Astrocyte (in vitro differentiated cells and primary cell): ENCODE measurements around the gene SRRT. TPM values are rescaled to one million over a fixed set of nuclear protein-coding genes. Genes with fewer than 3 reads are reported as not detected.
A peak's percentile ranks its signal among the peaks of the same experiment; 100 is the strongest.

ENCODE experiments used
- DNase-seq: peaks from one replicate; pipeline ENCODE4 v3.0.0-alpha.2; 2010; ENCODE audit warnings: low read depth
- FAIRE-seq: peaks from 2 replicates; lab custom pipeline; 2011; peaks lifted over from hg19 to GRCh38; lab: Jason Lieb, UNC
- H2AFZ ChIP-seq: 2 replicates; pipeline ENCODE4 v1.6.0; 2012; ENCODE audit warnings: low read depth, low read length, inconsistent platforms
- H3K27ac ChIP-seq: 2 replicates; pipeline ENCODE4 v1.5.1; 2011; ENCODE audit warnings: low read depth, low read length, inconsistent platforms
- H3K27me3 ChIP-seq: 2 replicates; pipeline ENCODE4 v1.6.0; 2011; ENCODE audit warnings: low read length, inconsistent platforms; ENCODE audit not compliant: insufficient read depth
- H3K36me3 ChIP-seq: 2 replicates; pipeline ENCODE4 v1.5.1; 2011; ENCODE audit warnings: low read length, inconsistent platforms; ENCODE audit not compliant: insufficient read depth
- H3K4me1 ChIP-seq: 2 replicates; pipeline ENCODE4 v1.5.1; 2011; ENCODE audit warnings: low read length, inconsistent platforms; ENCODE audit not compliant: insufficient read depth
- H3K4me2 ChIP-seq: 2 replicates; pipeline ENCODE4 v1.6.0; 2012; ENCODE audit warnings: low read length, inconsistent platforms
- H3K4me3 ChIP-seq: 2 replicates; pipeline ENCODE4 v1.5.1; 2011; ENCODE audit warnings: low read depth, mild to moderate bottlenecking, low read length, inconsistent platforms; ENCODE audit not compliant: insufficient read depth
- H3K79me2 ChIP-seq: 2 replicates; pipeline ENCODE4 v1.6.0; 2012; ENCODE audit warnings: mild to moderate bottlenecking, low read length, inconsistent platforms; ENCODE audit not compliant: insufficient read depth
- H3K9ac ChIP-seq: 2 replicates; pipeline ENCODE4 v1.6.0; 2012; ENCODE audit warnings: mild to moderate bottlenecking, low read length, inconsistent platforms
- H3K9me3 ChIP-seq: 2 replicates; pipeline ENCODE4 v1.5.1; 2012; ENCODE audit warnings: low read depth, mild to moderate bottlenecking, low read length, inconsistent platforms; ENCODE audit not compliant: insufficient read depth
- H4K20me1 ChIP-seq: 2 replicates; pipeline ENCODE4 v1.6.0; 2012; ENCODE audit warnings: low read length, inconsistent platforms; ENCODE audit not compliant: insufficient read depth
- H3K27ac Mint-ChIP-seq: one replicate; pipeline ENCODE4 v1.8.0; 2021; ENCODE audit warnings: mild to moderate bottlenecking, mixed read lengths; ENCODE audit not compliant: unreplicated experiment
- H3K27me3 Mint-ChIP-seq: one replicate; pipeline ENCODE4 v1.8.0; 2021; ENCODE audit warnings: low read depth, mixed read lengths; ENCODE audit not compliant: unreplicated experiment
- H3K36me3 Mint-ChIP-seq: one replicate; pipeline ENCODE4 v1.8.0; 2021; ENCODE audit warnings: low read depth, mixed read lengths; ENCODE audit not compliant: unreplicated experiment
- H3K4me1 Mint-ChIP-seq: one replicate; pipeline ENCODE4 v1.8.0; 2021; ENCODE audit warnings: low read depth, mixed read lengths; ENCODE audit not compliant: unreplicated experiment
- H3K4me3 Mint-ChIP-seq: one replicate; pipeline ENCODE4 v1.8.0; 2021; ENCODE audit warnings: mild to moderate bottlenecking, moderate library complexity, mixed read lengths; ENCODE audit not compliant: unreplicated experiment
- H3K9me3 Mint-ChIP-seq: one replicate; pipeline ENCODE4 v1.8.0; 2021; ENCODE audit warnings: mild to moderate bottlenecking, mixed read lengths; ENCODE audit not compliant: unreplicated experiment
- EZH2 ChIP-seq: IDR thresholded peaks from 2 replicates; pipeline ENCODE4 v1.6.1; 2012; ENCODE audit warnings: mild to moderate bottlenecking, low read length, inconsistent platforms; ENCODE audit not compliant: insufficient read depth
- total RNA-seq: library from RNA; stranded (reverse); gene quantifications from 2 replicates; pipeline ENCODE4 v1.2.1, GENCODE V29; 2021
- TF ChIP-seq, protein P1 (sequence below): IDR thresholded peaks from 2 replicates; pipeline ENCODE4 v1.5.1; 2011; ENCODE audit warnings: low read depth, mild to moderate bottlenecking, inconsistent platforms, low read length, moderate library complexity; ENCODE audit not compliant: insufficient read depth

SRRT gene
- total RNA-seq, 1 donor from 2014 or later = 118 TPM

DNA sequence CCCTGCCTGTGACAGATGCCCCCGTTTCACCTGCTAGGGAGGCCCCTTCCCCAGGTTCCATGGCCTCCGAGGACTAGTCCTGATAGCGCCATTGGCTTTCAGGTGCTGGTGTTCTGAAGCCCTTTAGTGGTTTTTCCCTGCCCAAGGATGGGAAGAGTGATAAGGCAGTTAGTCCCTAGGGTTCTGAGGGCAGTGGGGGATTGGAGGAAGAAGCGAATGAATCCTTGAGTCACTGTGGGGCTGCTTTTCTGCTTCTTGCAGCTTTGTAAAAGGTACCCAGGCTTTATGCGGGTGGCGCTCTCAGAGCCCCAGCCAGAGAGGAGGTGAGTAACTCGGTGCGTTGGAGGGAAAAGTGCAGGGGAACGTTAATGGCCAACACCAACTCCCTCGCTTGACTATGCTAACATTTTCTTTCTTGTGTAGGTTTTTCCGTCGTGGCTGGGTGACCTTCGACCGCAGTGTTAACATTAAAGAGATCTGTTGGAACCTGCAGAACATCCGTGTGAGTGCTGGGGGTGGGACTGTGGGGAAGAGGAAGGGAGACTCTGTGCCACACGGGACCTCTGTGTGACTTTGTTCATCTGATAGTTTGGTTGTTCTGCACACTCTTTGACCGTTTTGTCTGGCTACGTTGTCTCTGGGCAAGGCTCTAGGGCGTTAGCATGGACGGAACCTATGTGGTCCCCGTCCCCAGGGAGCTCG lies 10.7 kb downstream of the SRRT start:
- no peak overlapping the region for H3K27ac ChIP-seq
- Mint-ChIP-seq H3K27ac (no peak overlapping the region), H3K4me3 (no peak overlapping the region), H3K9me3 (no peaks in the 10 kb centered on the region), H3K27me3 (no peaks in the 10 kb centered on the region), H3K36me3 (peaks cover 28% of the 10 kb centered on the region), H3K4me1 (peaks cover 12% of the 10 kb centered on the region)
- FAIRE-seq = no peak
- H3K9ac ChIP-seq = no peak overlapping the region
- no peaks in the 10 kb centered on the region for H3K9me3 ChIP-seq
- TF ChIP-seq EZH2 = no peak
- TF ChIP-seq, protein P1, sequence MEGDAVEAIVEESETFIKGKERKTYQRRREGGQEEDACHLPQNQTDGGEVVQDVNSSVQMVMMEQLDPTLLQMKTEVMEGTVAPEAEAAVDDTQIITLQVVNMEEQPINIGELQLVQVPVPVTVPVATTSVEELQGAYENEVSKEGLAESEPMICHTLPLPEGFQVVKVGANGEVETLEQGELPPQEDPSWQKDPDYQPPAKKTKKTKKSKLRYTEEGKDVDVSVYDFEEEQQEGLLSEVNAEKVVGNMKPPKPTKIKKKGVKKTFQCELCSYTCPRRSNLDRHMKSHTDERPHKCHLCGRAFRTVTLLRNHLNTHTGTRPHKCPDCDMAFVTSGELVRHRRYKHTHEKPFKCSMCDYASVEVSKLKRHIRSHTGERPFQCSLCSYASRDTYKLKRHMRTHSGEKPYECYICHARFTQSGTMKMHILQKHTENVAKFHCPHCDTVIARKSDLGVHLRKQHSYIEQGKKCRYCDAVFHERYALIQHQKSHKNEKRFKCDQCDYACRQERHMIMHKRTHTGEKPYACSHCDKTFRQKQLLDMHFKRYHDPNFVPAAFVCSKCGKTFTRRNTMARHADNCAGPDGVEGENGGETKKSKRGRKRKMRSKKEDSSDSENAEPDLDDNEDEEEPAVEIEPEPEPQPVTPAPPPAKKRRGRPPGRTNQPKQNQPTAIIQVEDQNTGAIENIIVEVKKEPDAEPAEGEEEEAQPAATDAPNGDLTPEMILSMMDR = no peak
- no peak overlapping the region for H3K4me3 ChIP-seq
- H2AFZ ChIP-seq = no peak overlapping the region
- DNase-seq = no peak
- peaks cover 22% of the 10 kb centered on the region for H3K4me1 ChIP-seq
- H4K20me1 ChIP-seq = peaks cover 72% of the 10 kb centered on the region
- H3K79me2 ChIP-seq = peaks cover 77% of the 10 kb centered on the region
- H3K27me3 ChIP-seq = no peaks in the 10 kb centered on the region
- H3K4me2 ChIP-seq = no peak overlapping the region
- peaks cover 45% of the 10 kb centered on the region for H3K36me3 ChIP-seq

DNA sequence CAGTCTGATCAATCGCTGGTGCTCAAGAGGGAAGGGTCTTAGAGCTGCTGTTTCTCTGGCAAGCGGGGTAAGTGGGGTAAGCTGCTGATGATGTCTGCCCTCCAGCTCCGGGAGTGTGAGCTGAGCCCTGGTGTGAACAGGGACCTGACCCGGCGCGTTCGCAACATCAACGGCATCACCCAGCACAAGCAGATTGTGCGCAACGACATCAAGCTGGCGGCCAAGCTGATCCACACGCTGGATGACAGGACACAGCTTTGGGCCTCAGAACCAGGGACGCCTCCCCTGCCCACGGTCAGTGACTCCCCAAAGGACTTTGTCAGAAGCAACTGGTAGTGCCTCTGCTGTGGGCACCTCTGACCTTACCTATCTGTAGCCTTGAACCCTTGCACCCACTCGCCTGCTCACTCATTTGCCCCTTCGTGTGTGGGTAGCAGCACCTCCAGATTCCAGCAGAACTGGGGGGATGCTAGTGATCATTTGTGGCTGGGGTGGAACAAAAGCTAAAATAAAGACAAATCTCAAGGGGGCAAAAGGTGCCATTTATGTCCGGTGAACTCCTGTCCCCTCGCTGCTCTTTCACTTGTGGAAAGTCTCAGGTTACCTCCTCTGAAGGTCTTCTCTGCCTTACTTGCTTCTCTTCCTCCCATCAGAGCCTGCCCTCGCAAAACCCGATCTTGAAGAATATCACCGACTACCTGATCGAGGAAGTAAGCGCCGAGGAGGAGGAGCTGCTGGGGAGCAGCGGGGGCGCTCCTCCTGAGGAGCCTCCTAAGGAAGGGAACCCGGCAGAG lies 11.4 kb downstream of the SRRT start:
- H4K20me1 ChIP-seq = peaks cover 65% of the 10 kb centered on the region
- H3K9ac ChIP-seq = no peak overlapping the region
- peaks cover 39% of the 10 kb centered on the region for H3K36me3 ChIP-seq
- no peak overlapping the region for H3K27ac ChIP-seq
- Mint-ChIP-seq H3K36me3 (peaks cover 28% of the 10 kb centered on the region), H3K27me3 (no peaks in the 10 kb centered on the region), H3K4me3 (peak overlapping the region; percentile 34), H3K9me3 (no peaks in the 10 kb centered on the region), H3K27ac (no peak overlapping the region), H3K4me1 (peaks cover 14% of the 10 kb centered on the region)
- peaks cover 70% of the 10 kb centered on the region for H3K79me2 ChIP-seq
- FAIRE-seq (no peak), DNase-seq (no peak)
- peaks cover 29% of the 10 kb centered on the region for H3K4me1 ChIP-seq
- H2AFZ ChIP-seq = no peak overlapping the region
- no peak overlapping the region for H3K4me2 ChIP-seq
- H3K27me3 ChIP-seq = no peaks in the 10 kb centered on the region
- TF ChIP-seq, protein P1 = no peak
- TF ChIP-seq EZH2 = no peak
- no peaks in the 10 kb centered on the region for H3K9me3 ChIP-seq
- no peak overlapping the region for H3K4me3 ChIP-seq
